ENCODE measurements around the gene POU2AF3.

DNA sequence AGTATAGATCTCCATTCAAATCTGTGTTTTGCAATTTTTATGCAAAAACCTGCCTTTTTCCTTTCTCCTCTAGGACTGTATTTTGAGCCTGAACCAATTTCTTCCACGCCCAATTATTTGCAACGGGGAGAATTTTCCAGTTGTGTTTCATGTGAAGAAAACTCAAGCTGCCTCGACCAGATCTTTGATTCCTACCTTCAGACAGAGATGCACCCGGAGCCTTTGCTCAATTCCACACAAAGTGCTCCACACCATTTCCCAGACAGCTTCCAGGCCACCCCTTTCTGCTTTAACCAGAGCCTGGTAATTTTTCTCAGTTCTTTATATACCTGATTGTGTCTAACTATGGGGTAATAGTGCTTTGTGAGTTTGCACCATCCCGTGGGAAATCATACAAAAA is 8.0 kb downstream of the POU2AF3 start:
- no peak for TF ChIP-seq YY1 (IDR thresholded peaks at IDR 0.05; ENCODE audit: insufficient read depth, insufficient read length)
- no peak for TF ChIP-seq ZNF274 (IDR thresholded peaks at IDR 0.05; ENCODE audit: low read depth, low read length)
